Neural cell (in vitro differentiated cells): ENCODE results near the gene SLX4. TPM values are rescaled to one million over a fixed set of nuclear protein-coding genes. Genes with fewer than 3 reads are reported as not detected.
"Not testable (repeated sequence)": the region's sequence is repeated elsewhere in the genome, so short reads cannot be mapped to it uniquely, and the experiment has no call there.

Experiments
- H2AFZ ChIP-seq: fragments of 200-600, 300-800 bp; sonication (generic), shearing (Covaris generic); 2 replicates; pipeline ENCODE4 v1.6.0; 2014; ENCODE audit warnings: low read depth, mild to moderate bottlenecking, antibody characterized with exemption, low read length, moderate library complexity
- H3F3A ChIP-seq: fragments of 200-600 bp; shearing (Covaris generic); 2 replicates; pipeline ENCODE4 v1.6.1; 2016; ENCODE audit warnings: mild to moderate bottlenecking, moderate library complexity, mixed read lengths, antibody characterized with exemption, low read length; ENCODE audit not compliant: insufficient read depth, poor library complexity, severe bottlenecking
- H3K27ac ChIP-seq: fragments of 200-600, 300-800 bp; sonication (generic), shearing (Covaris generic); 2 replicates; pipeline ENCODE4 v1.5.1; 2014; ENCODE audit warnings: mild to moderate bottlenecking, low read length, moderate library complexity
- H3K27me3 ChIP-seq: fragments of 300-800, 200-600 bp; sonication (generic), shearing (Covaris generic); 2 replicates; pipeline ENCODE4 v1.6.0; 2014; ENCODE audit warnings: mild to moderate bottlenecking, low read depth, low read length, moderate library complexity; ENCODE audit not compliant: insufficient read depth
- H3K36me3 ChIP-seq: fragments of 300-800, 200-600 bp; sonication (generic), shearing (Covaris generic); 2 replicates; pipeline ENCODE4 v1.5.1; 2014; ENCODE audit warnings: mild to moderate bottlenecking, antibody characterized with exemption, low read length, moderate library complexity; ENCODE audit not compliant: insufficient read depth
- H3K4me2 ChIP-seq: fragments of 300-800, 200-600 bp; sonication (generic), shearing (Covaris generic); 2 replicates; pipeline ENCODE4 v1.6.0; 2014; ENCODE audit warnings: mild to moderate bottlenecking, low read length
- H3K4me3 ChIP-seq: fragments of 300-800, 200-600 bp; sonication (generic), shearing (Covaris generic); 2 replicates; pipeline ENCODE4 v1.5.1; 2014; ENCODE audit warnings: mild to moderate bottlenecking, low read length, moderate library complexity
- H3K79me2 ChIP-seq: fragments of 200-600 bp; shearing (Covaris generic); replicated peaks from 2 replicates; pipeline ENCODE4 v1.6.0; 2014; ENCODE audit warnings: mild to moderate bottlenecking, low read length, moderate library complexity; ENCODE audit not compliant: insufficient read depth
- H3K9ac ChIP-seq: fragments of 300-800, 200-600 bp; sonication (generic), shearing (Covaris generic); 2 replicates; pipeline ENCODE4 v1.6.1; 2016; ENCODE audit warnings: mild to moderate bottlenecking, low read length, mixed read lengths
- H3K9me2 ChIP-seq: fragments of 200-600 bp; shearing (Covaris generic); 2 replicates; pipeline ENCODE4 v1.6.1; 2016; ENCODE audit warnings: mild to moderate bottlenecking, low read length, mixed read lengths; ENCODE audit not compliant: insufficient read depth
- H3K9me3 ChIP-seq: fragments of 200-600, 300-800 bp; sonication (generic), shearing (Covaris generic); 2 replicates; pipeline ENCODE4 v1.6.1; 2016; ENCODE audit warnings: mild to moderate bottlenecking, mixed run types, low read length, moderate library complexity, mixed read lengths
- H4K20me1 ChIP-seq: fragments of 200-600 bp; shearing (Covaris generic); 2 replicates; pipeline ENCODE4 v1.6.1; 2016; ENCODE audit warnings: mild to moderate bottlenecking, mixed run types; ENCODE audit not compliant: insufficient read depth
- EP300 ChIP-seq: fragments of 450-650 bp; conservative IDR thresholded peaks from 2 replicates; pipeline ENCODE4 v1.6.1; 2014; ENCODE audit warnings: antibody characterized with exemption, mild to moderate bottlenecking, moderate library complexity; ENCODE audit not compliant: poor library complexity, severe bottlenecking
- EZH2 ChIP-seq: fragments of 200-600, 300-800 bp; shearing (Covaris generic), sonication (generic); IDR thresholded peaks from 2 replicates; pipeline ENCODE4 v1.6.1; 2014; ENCODE audit warnings: antibody characterized with exemption, low read length, borderline replicate concordance, mild to moderate bottlenecking; ENCODE audit not compliant: insufficient read depth, poor library complexity, severe bottlenecking
- RAD21 ChIP-seq: fragments of 450-650 bp; conservative IDR thresholded peaks from 2 replicates; pipeline ENCODE4 v1.6.1; 2014; ENCODE audit warnings: antibody characterized with exemption, mild to moderate bottlenecking, moderate library complexity
- polyA plus RNA-seq: library from polyadenylated mRNA; depleted of rRNA; stranded (reverse); fragments of >200 nt; gene quantifications from 2 replicates; pipeline ENCODE4 v1.2.3, GENCODE V29; 2014
- TF ChIP-seq, protein P1 (sequence below): IDR thresholded peaks from 2 replicates; pipeline ENCODE4 v1.6.1; 2012; ENCODE audit warnings: borderline replicate concordance
- TF ChIP-seq, protein P2 (sequence below): fragments of 450-650 bp; IDR thresholded peaks from 2 replicates; pipeline ENCODE4 v1.5.1; 2014; ENCODE audit warnings: antibody characterized with exemption, mild to moderate bottlenecking, moderate library complexity; ENCODE audit not compliant: poor library complexity, severe bottlenecking

The SLX4 gene
- polyA plus RNA-seq, 1 donor from 2014 or later = 2.9 TPM

DNA sequence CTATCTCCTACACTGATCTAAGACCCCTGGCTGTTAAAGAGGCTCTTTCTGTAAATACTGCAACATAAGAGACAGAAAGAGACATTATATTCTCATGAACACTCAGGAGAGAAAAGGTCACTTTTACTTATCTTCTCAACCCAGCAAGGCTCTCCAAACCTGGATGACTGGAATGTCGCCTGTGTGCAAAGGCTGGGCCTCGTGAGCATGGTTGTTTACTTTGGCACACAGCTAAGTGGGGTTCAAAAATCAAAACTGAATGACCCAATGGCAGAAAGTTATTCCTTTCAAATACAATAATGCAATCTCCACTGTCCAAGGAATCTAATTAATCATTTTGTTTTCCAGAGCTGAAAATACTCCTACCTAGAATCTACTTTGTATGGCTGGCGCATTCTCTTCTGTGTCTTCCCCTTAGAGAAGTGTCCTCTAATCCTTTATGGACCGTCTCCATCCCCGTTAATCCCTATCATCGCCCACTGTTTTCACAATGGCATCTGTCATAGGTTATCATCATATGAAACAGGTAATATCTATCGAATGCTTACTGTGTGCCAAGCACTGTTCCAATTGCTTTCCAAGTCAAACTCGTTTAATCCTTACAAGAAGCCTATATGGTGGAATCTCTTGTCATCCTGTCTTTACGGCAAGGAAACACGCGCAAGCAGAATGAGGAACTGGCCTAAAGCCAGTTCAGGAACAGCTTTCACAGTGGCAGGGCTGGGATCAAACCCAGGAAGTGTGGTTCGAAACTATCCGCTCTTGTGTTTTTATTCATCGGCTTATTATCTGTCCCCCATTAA, 1.3 kb downstream of the SLX4 start:
- peak overlapping the region; percentile 95 for H3K4me2 ChIP-seq
- H3F3A ChIP-seq = no peaks in the 10 kb centered on the region
- TF ChIP-seq EZH2 (no peak), RAD21 (no peak)
- peak overlapping the region; percentile 97 for H3K4me3 ChIP-seq
- H2AFZ ChIP-seq = no peak overlapping the region
- no peaks in the 10 kb centered on the region for H4K20me1 ChIP-seq
- peak overlapping the region; percentile 93 for H3K9ac ChIP-seq
- H3K27me3 ChIP-seq = no peaks in the 10 kb centered on the region
- H3K27ac ChIP-seq = peak overlapping the region; percentile 87
- no peaks in the 10 kb centered on the region for H3K9me3 ChIP-seq
- peaks cover 5% of the 10 kb centered on the region for H3K36me3 ChIP-seq
- no peaks in the 10 kb centered on the region for H3K9me2 ChIP-seq
- H3K79me2 ChIP-seq = peaks cover 25% of the 10 kb centered on the region

DNA sequence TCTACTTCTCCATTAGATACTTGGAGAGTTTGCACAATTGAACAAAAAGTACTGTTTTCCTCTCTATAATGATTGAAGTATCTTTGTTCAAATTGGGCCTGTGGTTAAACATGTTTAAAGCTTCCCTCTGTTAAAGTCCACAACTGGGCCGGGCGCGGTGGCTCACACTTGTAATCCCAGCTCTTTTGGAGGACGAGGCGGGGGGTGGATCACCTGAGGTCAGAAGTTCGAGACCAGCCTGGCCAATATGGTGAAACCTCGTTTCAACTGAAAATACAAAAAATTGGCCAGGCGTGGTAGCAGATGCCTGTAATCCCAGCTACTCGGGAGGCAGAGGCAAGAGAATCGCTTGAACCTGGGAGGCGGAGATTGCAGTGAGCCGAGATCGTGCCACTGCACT, 2.4 kb downstream of the SLX4 start:
- H3F3A ChIP-seq, H3K27ac ChIP-seq, H3K4me3 ChIP-seq, H3K27me3 ChIP-seq, H3K36me3 ChIP-seq, H4K20me1 ChIP-seq, H2AFZ ChIP-seq, H3K4me2 ChIP-seq, H3K9me2 ChIP-seq, H3K9me3 ChIP-seq, H3K9ac ChIP-seq: not testable (repeated sequence)
- peaks cover 16% of the 10 kb centered on the region for H3K79me2 ChIP-seq

DNA sequence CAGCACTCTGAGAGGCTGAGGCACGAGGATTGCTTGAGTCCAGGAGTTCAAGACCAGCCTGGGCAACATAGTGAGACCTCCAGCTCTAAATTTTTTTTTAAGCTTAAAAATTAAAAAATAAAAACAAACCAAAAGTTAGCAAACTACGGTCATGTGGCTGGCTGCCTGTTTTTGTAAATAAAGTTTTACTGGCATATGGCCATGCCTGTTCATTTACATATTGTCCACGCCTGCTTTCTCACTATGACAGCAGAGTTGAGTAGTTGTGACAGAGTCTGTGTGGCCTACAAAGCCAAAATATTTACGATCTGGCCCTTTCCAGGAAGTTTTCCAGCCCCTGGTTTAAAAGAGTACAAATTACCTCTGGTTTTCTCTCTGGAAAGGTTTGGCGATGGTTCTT, 3.3 kb downstream of the SLX4 start:
- Histone ChIP-seq H3K9ac (no peak overlapping the region), H3K79me2 (peaks cover 9% of the 10 kb centered on the region), H2AFZ (no peak overlapping the region), H3K27me3 (no peaks in the 10 kb centered on the region), H3K36me3 (peaks cover 5% of the 10 kb centered on the region), H3K9me2 (no peaks in the 10 kb centered on the region), H3K27ac (no peak overlapping the region), H3K4me3 (no peak overlapping the region), H3F3A (no peaks in the 10 kb centered on the region), H3K4me2 (no peak overlapping the region), H3K9me3 (no peaks in the 10 kb centered on the region), H4K20me1 (no peaks in the 10 kb centered on the region)
- TF ChIP-seq, protein P1, sequence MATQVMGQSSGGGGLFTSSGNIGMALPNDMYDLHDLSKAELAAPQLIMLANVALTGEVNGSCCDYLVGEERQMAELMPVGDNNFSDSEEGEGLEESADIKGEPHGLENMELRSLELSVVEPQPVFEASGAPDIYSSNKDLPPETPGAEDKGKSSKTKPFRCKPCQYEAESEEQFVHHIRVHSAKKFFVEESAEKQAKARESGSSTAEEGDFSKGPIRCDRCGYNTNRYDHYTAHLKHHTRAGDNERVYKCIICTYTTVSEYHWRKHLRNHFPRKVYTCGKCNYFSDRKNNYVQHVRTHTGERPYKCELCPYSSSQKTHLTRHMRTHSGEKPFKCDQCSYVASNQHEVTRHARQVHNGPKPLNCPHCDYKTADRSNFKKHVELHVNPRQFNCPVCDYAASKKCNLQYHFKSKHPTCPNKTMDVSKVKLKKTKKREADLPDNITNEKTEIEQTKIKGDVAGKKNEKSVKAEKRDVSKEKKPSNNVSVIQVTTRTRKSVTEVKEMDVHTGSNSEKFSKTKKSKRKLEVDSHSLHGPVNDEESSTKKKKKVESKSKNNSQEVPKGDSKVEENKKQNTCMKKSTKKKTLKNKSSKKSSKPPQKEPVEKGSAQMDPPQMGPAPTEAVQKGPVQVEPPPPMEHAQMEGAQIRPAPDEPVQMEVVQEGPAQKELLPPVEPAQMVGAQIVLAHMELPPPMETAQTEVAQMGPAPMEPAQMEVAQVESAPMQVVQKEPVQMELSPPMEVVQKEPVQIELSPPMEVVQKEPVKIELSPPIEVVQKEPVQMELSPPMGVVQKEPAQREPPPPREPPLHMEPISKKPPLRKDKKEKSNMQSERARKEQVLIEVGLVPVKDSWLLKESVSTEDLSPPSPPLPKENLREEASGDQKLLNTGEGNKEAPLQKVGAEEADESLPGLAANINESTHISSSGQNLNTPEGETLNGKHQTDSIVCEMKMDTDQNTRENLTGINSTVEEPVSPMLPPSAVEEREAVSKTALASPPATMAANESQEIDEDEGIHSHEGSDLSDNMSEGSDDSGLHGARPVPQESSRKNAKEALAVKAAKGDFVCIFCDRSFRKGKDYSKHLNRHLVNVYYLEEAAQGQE = no peak
- TF ChIP-seq EP300 = no peak
- TF ChIP-seq, protein P2, sequence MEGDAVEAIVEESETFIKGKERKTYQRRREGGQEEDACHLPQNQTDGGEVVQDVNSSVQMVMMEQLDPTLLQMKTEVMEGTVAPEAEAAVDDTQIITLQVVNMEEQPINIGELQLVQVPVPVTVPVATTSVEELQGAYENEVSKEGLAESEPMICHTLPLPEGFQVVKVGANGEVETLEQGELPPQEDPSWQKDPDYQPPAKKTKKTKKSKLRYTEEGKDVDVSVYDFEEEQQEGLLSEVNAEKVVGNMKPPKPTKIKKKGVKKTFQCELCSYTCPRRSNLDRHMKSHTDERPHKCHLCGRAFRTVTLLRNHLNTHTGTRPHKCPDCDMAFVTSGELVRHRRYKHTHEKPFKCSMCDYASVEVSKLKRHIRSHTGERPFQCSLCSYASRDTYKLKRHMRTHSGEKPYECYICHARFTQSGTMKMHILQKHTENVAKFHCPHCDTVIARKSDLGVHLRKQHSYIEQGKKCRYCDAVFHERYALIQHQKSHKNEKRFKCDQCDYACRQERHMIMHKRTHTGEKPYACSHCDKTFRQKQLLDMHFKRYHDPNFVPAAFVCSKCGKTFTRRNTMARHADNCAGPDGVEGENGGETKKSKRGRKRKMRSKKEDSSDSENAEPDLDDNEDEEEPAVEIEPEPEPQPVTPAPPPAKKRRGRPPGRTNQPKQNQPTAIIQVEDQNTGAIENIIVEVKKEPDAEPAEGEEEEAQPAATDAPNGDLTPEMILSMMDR = no peak
